Psoas muscle (tissue), 8 donors: ENCODE data around the gene FSTL1. TPM values are rescaled to one million over a fixed set of nuclear protein-coding genes. Genes with fewer than 3 reads are reported as not detected.

Source experiments
- ATAC-seq, 4 donors: fragments of 200-7000 bp; cut with Tn5 transposase; one replicate each; pipeline ENCODE4 v1.9.1; 2020; ENCODE audit warnings: moderate library complexity in 3 of 4, mild to moderate bottlenecking in 2 of 4
- DNase-seq, 2 donors: peaks; one replicate each; pipeline ENCODE4 v3.0.0-alpha.2; 2020
- H3K27ac ChIP-seq: fragments of 200-600 bp; one replicate; pipeline ENCODE4 v1.8.0; 2022
- H3K27me3 ChIP-seq, 3 donors: fragments of 200-600 bp in 1 of 3; one replicate each; pipeline versions ENCODE4 v1.6.1 to v1.8.0; 2013 to 2022; ENCODE audit warnings: low read length in 2 of 3, mild to moderate bottlenecking in 2 of 3, moderate library complexity in 1 of 3; ENCODE audit not compliant: insufficient read depth in 3 of 3
- H3K36me3 ChIP-seq, 2 donors: fragments of 200-600 bp in 1 of 2; one replicate each; pipeline versions ENCODE4 v1.6.1 to v1.8.0; 2013 to 2022; ENCODE audit warnings: low read depth in 1 of 2, mild to moderate bottlenecking in 1 of 2, moderate library complexity in 1 of 2; ENCODE audit not compliant: insufficient read depth in 1 of 2
- H3K4me1 ChIP-seq: fragments of 200-600 bp; one replicate; pipeline ENCODE4 v1.8.0; 2022
- H3K4me3 ChIP-seq: fragments of 200-600 bp; one replicate; pipeline ENCODE4 v1.8.0; 2022; ENCODE audit warnings: mild to moderate bottlenecking
- H3K9me3 ChIP-seq: fragments of 200-600 bp; one replicate; pipeline ENCODE4 v1.8.0; 2022
- CTCF ChIP-seq: fragments of 200-600 bp; IDR thresholded peaks from one replicate; pipeline ENCODE4 v1.8.0; 2022; ENCODE audit warnings: antibody characterized with exemption
- WGBS, 3 donors: extraction: QIAGEN DNeasy Blood & Tissue Kit; methylation state at CpG; one replicate each; pipeline versions ENCODE4 v1.1.6 to v1.1.7; 2013; 5-methylcytosine and 5-hydroxymethylcytosine counted together
- intact Hi-C, 2 donors: fragments of 100-400 bp; cut with DNase I; formaldehyde crosslinking; loops; one replicate each; pipeline versions ENCODE4 v1.11.0 to v1.14.2; 2022
- polyA plus RNA-seq, 3 donors: library from polyadenylated mRNA; stranded (reverse); fragments of 200-250 nt; gene quantifications; one replicate each; pipeline ENCODE4 v1.2.3, GENCODE V29; 2013
- total RNA-seq, 4 donors: library from RNA; stranded (reverse); fragmentation: NEBNext Ultra II Directional in 2 of 4; extraction: Animal tissue kit (Norgen Biotek cat#: 25700) in 2 of 4; gene quantifications; one replicate each; pipeline versions ENCODE4 v1.2.1 to v1.2.4, GENCODE V29; 2021 to 2023
- donor health status: healthy with polysubstance abuse.
- donor health status: DM: no; HTN: no; CAD: no; lungs with moderate emphysema.
- donor health status: Bipolar disorder and iron deficiency.
- donor health status: healthy.
- donor health status: DM: yes; HTN: yes; CAD: no.
- donor health status: DM: no; HTN: no; CAD: no.
- donor health status: DM: no; HTN: no; CAD: no.
- donor health status: DM: yes; HTN: yes; CAD: no.

The FSTL1 gene
- total and polyA plus RNA-seq, 7 donors = 11.9 to 62.6 (median 43.9) TPM

GRCh38 chr3:120420928-120421551 lies 29.8 kb downstream of the FSTL1 start:
- no peak for ATAC-seq
- no peak overlapping the region for H3K4me3 ChIP-seq
- 26 to 36% (median 34%) methylated on average over 6 of the region's 6 CpGs for WGBS, 3 donors

GRCh38 chr3:120420360-120420759 lies 30.4 kb downstream of the FSTL1 start:
- TF ChIP-seq CTCF = no peak
- Histone ChIP-seq H3K9me3 (no peaks in the 10 kb centered on the region), H3K27me3 (no peaks in the 10 kb centered on the region), H3K4me1 (peaks cover 15% of the 10 kb centered on the region), H3K27ac (peak overlapping the region; percentile 10), H3K36me3 (no peaks in the 10 kb centered on the region), H3K4me3 (no peak overlapping the region)
- WGBS, 3 donors = 47 to 58% (median 48%) methylated on average over 3 of the region's 3 CpGs
- DNase-seq (no peak), ATAC-seq (no peak)
- intact Hi-C loops = no loop called here

More at GRCh38 chr3:120420928-120421551, 29.8 kb downstream of the FSTL1 start:
- no peak overlapping the region for H3K27ac ChIP-seq
- no peaks in the 10 kb centered on the region for H3K27me3 ChIP-seq
- peaks cover 15% of the 10 kb centered on the region for H3K4me1 ChIP-seq
- TF ChIP-seq CTCF = peak; percentile 9
- H3K36me3 ChIP-seq = no peaks in the 10 kb centered on the region
- intact Hi-C loops = no loop called here
- no peak for DNase-seq
- no peaks in the 10 kb centered on the region for H3K9me3 ChIP-seq

GRCh38 chr3:120419797-120420196 lies 31.0 kb downstream of the FSTL1 start:
- Histone ChIP-seq H3K27me3 (no peaks in the 10 kb centered on the region), H3K9me3 (no peaks in the 10 kb centered on the region), H3K4me1 (peaks cover 15% of the 10 kb centered on the region), H3K4me3 (no peak overlapping the region), H3K36me3 (no peaks in the 10 kb centered on the region), H3K27ac (peak overlapping the region; percentile 10)
- WGBS, 3 donors = 24 to 49% (median 47%) methylated on average over 3 of the region's 3 CpGs
- intact Hi-C loops = loop anchor here (2.0 to 10.0 kb wide), 4 partner anchors 72 to 525 kb away; partner anchors contain the start of gene LRRC58 (in 2 of the 2)
- peak; percentile 52 to 84 (median 62) for ATAC-seq
- TF ChIP-seq CTCF = no peak
- DNase-seq = no peak

- H3K27me3 ChIP-seq = no peaks in the 10 kb centered on the region
- peaks cover 15% of the 10 kb centered on the region for H3K4me1 ChIP-seq
- 16 to 21% (median 18%) methylated on average over 6 of the region's 6 CpGs for WGBS, 3 donors
- ATAC-seq = peak; percentile 67 to 77 (median 72)
- no peak overlapping the region for H3K4me3 ChIP-seq
- DNase-seq = no peak
- TF ChIP-seq CTCF = peak; percentile 31
- intact Hi-C loops = loop anchor here (2.0 to 10.0 kb wide), 4 partner anchors 72 to 524 kb away; partner anchors contain the start of gene LRRC58 (in 2 of the 2)
- no peaks in the 10 kb centered on the region for H3K36me3 ChIP-seq
- H3K9me3 ChIP-seq = no peaks in the 10 kb centered on the region
- no peak overlapping the region for H3K27ac ChIP-seq
Observed at GRCh38 chr3:120418866-120419490, 31.8 kb downstream of the FSTL1 start.
